GM10847 (cell line): Measurements from ENCODE around the gene WFDC8.

ENCODE experiments used
- POLR2A ChIP-seq: IDR thresholded peaks from 2 replicates; pipeline ENCODE4 v1.6.1; 2011; ENCODE audit not compliant: insufficient read length; ENCODE audit errors: extremely low read depth

WFDC8 gene

DNA sequence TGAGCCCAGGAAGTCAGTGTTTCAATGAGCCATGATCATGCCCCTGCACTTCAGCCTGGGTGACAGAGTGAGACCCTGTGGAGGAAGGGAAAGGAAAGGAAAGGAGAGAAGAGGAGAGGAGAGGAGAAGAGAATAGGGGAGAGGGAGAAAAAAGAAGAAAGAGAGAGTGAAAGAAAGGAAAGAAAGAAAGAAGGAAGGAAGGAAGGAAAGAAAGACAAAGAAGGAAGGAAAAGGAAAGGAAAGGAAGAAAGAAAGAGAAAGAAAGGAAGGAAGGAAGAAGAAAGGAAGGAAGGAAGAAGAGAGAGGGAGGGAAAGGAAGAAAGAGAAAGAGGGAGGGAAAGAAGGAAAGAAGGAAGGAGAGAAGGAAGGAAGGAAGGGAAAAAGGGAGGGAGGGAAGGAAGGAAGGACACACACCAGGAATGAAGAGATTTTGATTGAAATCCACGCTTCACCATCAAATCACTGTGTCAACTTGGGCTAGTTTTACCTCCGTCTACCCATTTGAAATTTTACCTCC, 14.3 kb downstream of the WFDC8 start:
- no peak for TF ChIP-seq POLR2A

DNA sequence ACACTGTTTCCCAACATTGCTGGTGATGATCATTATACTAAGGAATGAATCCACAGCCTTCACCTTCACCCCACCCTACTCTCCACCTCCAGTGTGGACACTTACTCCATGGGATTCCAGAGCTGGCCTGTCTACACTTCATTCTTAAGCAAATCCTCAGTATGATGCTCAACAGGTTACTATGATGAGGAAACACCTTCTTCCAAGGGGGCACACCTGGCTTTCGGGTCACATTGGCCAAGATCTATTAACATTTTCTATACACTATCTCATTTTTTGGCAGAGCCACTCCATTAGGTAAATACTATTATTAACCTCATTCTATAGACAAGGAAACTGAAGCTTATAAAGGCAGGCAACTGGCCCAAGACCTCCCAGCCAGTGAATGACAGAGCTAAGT, 23.9 kb downstream of the WFDC8 start:
- no peak for TF ChIP-seq POLR2A

DNA sequence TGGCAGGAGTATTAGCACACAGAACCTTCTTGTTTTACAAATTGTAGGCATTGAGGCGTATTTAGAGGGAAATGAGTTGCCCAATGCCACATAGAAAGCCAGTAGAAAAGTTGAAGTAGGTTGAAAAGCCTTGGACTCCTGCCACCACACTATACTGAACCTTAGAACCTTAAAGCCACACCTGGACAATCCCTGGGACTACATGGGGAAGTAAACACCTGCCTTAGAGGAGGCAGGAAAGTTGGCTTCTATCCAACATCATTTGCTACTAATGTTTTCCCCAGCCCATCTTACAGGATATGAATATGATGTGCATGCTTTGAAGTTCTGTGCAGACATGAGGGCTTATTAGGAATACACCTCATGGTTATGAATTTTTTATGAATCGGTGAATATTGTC, 26.6 kb downstream of the WFDC8 start:
- TF ChIP-seq POLR2A: no peak

DNA sequence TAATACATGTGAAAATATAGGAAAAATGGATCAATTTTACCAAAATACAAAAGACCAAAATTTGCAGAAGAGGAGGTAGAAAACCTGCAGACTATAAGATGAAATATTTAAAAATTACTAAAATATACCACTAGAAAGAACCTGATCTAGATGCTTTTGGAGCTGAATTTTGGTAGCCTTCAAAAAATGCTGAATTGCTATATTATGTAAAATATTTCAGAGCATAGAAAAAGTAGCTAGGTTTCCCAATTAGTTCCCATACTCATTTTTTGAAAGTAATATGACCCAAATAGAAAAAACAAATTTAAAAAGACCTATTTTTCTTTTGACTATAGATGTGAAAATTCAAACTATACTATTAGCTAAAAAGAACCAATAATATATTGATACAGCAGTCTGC, 28.3 kb downstream of the WFDC8 start:
- TF ChIP-seq POLR2A: no peak

DNA sequence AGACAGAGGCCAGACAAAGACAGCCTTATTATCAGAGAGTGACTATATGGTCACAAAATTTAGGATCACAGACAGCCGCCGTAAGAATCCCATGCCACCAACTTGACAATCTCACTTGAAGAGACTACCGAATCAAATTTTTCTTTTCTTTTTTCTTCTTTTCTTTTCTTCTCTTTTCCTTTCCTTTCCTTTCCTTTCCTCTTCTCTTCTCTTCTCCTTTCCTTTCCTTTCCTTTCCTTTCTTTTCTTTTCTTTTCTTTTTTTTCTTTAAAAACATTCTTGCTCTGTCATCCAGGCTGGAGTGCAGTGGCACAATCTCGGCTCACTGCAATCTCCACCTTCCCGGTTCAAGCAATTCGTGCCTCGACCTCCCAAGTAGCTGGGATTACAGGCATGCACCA, 30.7 kb downstream of the WFDC8 start:
- TF ChIP-seq POLR2A: no peak

DNA sequence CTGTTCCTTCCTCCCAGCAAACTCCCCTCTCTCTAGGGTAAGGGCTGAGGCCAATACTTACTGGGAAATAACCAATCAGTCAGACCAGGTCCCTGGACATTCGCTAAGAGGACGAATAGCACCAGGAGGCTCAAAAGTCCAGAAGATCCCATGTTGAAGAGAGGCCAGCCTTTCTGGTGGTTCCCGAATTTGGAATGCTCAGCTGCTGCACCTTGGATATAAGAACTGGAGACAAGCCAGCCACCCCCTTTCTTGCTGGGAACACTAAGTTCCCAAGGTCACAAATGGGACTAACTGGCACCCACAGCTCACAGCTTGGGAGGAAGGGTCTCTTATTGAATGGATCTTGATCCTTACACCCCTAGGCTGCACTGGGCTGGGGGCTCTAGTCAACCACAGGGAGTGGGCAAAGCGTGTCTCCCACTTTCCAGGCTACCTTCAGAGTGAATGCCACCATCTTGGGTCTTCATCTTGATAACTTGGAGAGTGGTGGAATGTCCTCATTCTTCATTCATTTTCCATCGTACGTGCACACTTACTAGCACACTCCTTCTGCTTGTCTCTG, 31.8 kb downstream of the WFDC8 start, which contains the start of gene EPPIN:
EPPIN (minus strand) TSS at position 196 of the 565 bp plus-strand sequence; CDS start at position 152, 44 bp downstream.
- TF ChIP-seq POLR2A: no peak

DNA sequence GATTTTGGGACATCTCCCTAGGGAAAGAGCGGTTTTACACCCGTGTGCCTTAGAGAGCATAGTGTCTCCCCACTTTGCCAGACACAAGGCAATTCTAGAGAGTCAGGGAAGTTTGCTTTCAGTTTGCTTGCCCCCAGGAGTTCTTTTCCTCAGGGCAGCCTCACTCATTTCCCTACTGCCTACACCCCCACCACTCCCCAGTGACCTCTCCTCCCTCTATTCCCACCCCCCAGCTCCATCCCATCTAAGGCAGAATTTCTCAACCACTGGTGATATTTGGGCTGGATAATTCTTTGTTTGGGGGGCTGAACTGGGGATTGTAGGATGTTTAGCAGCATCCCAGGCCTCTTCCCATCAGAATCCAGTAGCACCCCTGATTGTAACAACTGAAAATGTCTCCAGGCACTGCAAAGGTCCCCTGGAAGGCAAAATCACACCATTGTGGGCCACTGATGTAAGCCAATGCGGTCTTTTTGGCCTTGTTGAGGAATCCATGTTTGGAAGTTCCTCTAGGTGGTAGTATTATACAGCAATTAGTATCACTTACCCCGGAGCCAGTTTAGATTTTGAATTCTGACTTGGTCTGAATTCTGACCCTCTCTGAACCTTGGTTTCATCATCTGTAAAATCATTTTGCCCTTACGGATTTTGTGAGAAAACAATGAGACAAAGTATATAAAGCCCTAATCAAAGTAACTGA, 33.2 kb downstream of the WFDC8 start:
- TF ChIP-seq POLR2A: no peak

DNA sequence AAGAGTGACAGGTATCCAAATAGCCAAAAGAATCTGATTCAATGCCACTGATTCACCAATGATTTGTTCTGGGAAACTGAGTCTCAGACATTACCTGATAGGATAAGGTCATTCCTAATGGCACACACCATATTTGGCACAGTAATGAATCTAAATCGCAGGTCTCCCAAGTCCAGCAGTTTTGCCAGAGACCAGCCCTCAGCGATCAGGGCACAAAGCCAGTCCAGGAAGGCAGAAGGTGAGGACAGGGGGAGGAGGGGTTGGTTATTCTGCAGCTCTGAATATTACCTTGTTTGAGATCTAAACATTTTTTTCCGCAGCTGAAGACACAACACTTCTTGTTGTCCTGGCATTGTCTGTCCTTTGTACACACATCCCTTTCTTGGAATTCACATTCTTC, 33.7 kb downstream of the WFDC8 start:
- TF ChIP-seq POLR2A: no peak

DNA sequence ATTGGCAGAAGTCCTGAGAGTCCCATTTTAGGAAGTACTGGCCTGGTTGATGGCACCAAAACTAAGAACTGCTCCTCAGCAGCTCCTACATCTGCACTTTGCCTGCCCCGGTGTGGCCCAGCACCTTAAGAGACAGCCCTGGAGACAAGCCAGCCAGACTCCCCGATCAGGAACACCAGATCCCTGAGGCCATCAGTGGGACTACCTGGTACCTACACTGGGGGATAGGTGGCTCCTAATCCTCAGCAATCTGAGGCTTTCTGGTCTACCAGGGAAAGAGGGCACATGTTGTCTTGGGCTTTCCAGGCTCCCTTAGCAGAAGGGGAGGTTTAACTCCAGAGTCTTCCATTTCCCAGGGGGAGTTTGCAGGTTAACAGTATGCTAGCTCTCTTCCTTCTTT, 39.7 kb downstream of the WFDC8 start, which contains the start of gene WFDC6:
WFDC6 (minus strand) TSS at position 101 of the 400 bp plus-strand sequence; CDS start at position 26, 75 bp downstream.
- no peak for TF ChIP-seq POLR2A

DNA sequence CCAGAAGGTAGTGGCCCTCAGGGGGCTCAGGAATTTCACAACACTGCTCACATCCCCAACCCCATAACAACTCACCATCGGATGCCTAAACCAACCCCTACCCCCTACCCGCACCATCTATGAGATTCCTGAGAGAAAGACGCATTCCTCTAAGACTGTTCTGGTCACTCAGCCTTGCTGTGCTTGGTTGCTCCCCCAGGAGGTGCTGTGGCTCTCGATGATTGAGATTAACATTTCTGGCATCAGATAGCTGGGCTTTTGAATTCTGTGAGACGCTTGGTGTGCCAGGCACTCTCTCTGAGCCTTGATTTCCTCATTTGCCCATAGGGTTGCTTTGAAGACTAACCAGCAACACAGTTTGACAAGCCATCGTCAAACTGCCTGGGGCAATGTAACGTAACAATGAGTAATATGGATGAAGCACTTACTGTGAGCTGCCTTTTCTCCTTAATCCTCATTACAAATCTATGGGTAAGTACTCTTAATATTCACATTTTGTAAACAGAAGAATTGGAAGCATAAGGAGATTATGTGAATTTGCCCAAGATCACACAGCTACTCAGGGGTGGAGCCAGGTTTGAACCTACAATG, 40.8 kb downstream of the WFDC8 start:
- no peak for TF ChIP-seq POLR2A

DNA sequence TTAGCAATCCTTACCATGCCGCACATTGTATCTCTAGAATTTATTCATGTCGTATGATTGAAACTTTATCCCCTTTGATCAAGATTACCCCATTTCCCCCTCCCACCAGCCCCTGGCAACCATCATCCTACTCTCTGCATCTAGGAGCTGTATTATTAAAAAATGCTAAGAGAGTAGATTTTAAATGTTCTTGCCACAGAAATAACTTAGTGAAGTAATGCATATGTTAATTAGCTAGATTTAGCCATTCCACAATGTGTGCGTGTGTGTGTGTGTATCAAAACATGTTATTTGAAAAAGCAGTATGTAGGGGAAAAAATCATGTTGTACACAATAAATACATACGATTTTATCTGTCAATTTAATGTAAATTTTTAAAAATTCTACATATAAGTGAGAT, 51.8 kb downstream of the WFDC8 start:
- TF ChIP-seq POLR2A: no peak

DNA sequence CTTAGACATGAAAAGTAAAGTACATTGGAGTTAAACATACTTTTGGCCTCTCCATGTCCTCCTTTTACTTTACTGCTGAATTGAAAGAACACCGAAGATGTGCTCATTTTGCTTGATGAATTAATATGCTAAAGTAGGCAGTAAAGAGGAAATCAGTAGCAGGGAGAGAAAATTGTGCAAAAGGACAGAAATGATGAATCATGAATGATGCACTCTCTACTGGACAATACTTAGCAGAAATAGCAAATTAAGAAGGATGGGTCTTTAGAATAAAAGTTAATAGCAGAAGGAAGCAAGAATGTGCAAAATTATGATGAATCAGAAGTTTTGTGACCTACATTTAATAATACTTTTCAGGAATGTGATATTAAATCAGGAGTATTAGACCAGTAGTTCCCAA, 55.3 kb downstream of the WFDC8 start:
- no peak for TF ChIP-seq POLR2A

DNA sequence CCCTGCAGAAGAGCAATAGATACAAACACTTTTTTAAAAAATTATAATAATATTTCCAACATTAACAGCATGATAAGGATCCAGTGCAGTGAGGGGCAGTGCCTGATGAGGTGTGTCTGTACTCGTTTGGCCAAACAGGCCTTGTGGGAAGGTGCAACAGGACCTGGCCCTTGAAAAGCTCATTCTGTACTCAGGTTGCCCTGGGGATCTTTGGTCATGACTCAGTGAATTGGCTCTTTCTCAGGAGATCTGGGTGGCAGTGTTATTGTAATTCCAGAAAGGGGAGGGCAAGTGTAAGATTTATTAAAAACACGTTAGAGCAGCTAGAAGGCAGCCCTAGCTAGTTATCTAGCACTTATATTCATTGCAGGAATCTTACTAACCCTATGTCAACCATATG, 60.8 kb downstream of the WFDC8 start:
- no peak for TF ChIP-seq POLR2A

DNA sequence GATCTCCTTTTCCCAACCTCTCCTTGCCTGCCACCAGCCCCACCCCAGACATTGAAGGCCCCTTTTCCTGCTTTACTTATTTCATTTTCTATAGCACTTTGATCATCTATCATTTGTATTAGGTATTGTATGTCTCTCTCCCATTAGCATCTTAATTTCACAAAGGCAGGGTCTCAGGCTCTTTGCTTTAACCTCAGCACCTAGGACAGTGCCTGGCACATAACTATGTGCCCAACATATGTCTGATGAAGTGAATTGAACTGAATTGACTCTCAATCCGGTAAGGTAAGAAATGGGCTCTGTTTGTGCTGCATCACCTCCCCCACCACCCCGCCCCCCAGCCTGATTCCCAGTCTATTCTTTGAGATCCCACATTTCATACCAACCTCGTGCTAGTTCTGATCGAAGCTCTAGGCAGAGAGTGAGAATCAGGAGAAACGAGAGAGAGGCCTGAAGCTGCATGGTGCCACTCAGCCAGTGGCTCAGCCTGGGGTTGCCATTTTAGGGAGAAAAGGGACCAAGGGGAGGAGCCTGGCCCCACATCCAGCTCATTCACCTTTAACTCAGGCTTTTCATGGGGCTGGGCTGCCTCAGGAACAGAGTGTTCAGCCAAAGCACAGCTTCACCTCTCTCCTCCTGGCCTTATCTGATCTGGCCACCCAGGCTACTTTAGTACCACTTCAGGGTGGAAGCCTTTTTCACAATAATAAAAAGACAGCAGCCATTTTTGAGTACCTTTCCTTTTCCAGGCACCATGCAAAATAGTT, 63.8 kb downstream of the WFDC8 start, which contains the start of gene SPINT3:
SPINT3 (minus strand) TSS at position 476 of the 767 bp plus-strand sequence; CDS start at position 462, 14 bp downstream.
- no peak for TF ChIP-seq POLR2A

DNA sequence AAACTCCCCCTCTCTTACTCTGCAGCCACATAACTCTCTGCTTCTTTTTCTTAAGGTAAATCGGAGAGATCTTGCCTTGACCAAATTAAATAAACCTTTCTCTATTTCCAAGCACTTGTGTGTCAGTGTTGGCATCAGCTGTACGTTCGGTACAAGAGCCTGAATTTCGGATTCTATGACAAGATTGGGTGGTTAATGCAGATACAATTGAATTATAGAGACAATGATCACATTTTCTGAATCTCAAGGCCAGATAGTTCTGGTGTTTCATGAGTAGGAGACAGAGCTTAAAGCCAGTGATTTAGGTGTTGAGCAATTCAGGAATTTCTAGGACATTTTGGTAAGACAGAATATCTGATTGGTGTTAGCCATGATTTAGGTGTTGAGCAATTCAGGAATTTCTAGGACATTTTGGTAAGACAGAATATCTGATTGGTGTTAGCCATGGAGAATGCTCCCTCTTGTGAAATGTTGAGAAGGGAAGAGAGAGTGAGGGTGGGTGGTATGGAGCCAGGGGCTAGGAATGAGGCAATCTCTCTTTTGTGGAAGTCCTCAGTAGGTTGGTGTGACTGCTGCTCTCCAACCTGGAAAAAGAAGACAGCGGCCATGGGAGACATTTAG, 68.7 kb downstream of the WFDC8 start:
- no peak for TF ChIP-seq POLR2A
